AG09309 (cell line): ENCODE data around the gene ABHD12B.
"Not testable (repeated sequence)": the region's sequence is repeated elsewhere in the genome, so short reads cannot be mapped to it uniquely, and the experiment has no call there.

Source experiments
- DNase-seq: peaks from one replicate; pipeline ENCODE4 v3.0.0-alpha.2; 2010; ENCODE audit warnings: low read depth
- H3K4me3 ChIP-seq: 2 replicates; pipeline ENCODE4 v1.5.1; 2011; ENCODE audit warnings: mild to moderate bottlenecking, low read depth, low read length, moderate library complexity; ENCODE audit not compliant: control insufficient read depth
- CTCF ChIP-seq: IDR thresholded peaks from 2 replicates; pipeline ENCODE4 v1.5.1; 2011; ENCODE audit warnings: mild to moderate bottlenecking, low read depth, low read length, inconsistent platforms; ENCODE audit not compliant: insufficient read depth, control insufficient read depth; ENCODE audit errors: missing control alignments

Gene ABHD12B

GRCh38 chr14:50937325-50937724 is 65.5 kb downstream of the ABHD12B start:
- no peak for TF ChIP-seq CTCF
- no peak for DNase-seq
- H3K4me3 ChIP-seq: no peak overlapping the region

- no peak overlapping the region for H3K4me3 ChIP-seq
- no peak for TF ChIP-seq CTCF
- no peak for DNase-seq
These were observed 65.9 kb downstream of the ABHD12B start for GRCh38 chr14:50937800-50938199.

GRCh38 chr14:50941151-50941550 is 69.3 kb downstream of the ABHD12B start:
- no peak for TF ChIP-seq CTCF
- H3K4me3 ChIP-seq: no peak overlapping the region
- DNase-seq: peak; percentile 75

GRCh38 chr14:50941638-50942037 is 69.8 kb downstream of the ABHD12B start:
- DNase-seq, H3K4me3 ChIP-seq: not testable (repeated sequence)

- H3K4me3 ChIP-seq: peak overlapping the region; percentile 78
- DNase-seq: no peak
- TF ChIP-seq CTCF: no peak
These were observed 71.5 kb downstream of the ABHD12B start for GRCh38 chr14:50943261-50943942.

GRCh38 chr14:50943943-50944646 is 72.2 kb downstream of the ABHD12B start, which contains the start of gene PYGL:
Gene PYGL (minus strand): TSS chr14:50944483. CDS start chr14:50944403, 80 bp downstream.
- no peak for DNase-seq
- no peak for TF ChIP-seq CTCF
- peak within 1 kb of the TSS; percentile 78 for H3K4me3 ChIP-seq
